Activated naive CD8-positive, alpha-beta T cell (primary cell): ENCODE data around the gene MEGF9.

Experiments
- H3K27ac Mint-ChIP-seq: one replicate; pipeline ENCODE4 v1.8.0; 2021; ENCODE audit warnings: mixed read lengths
- H3K27me3 Mint-ChIP-seq: one replicate; pipeline ENCODE4 v1.8.0; 2021; ENCODE audit warnings: mixed read lengths
- H3K36me3 Mint-ChIP-seq: one replicate; pipeline ENCODE4 v1.8.0; 2021; ENCODE audit warnings: mixed read lengths
- H3K4me1 Mint-ChIP-seq: one replicate; pipeline ENCODE4 v1.8.0; 2021; ENCODE audit warnings: low read depth, mixed read lengths
- H3K4me3 Mint-ChIP-seq: one replicate; pipeline ENCODE4 v1.8.0; 2021; ENCODE audit warnings: mild to moderate bottlenecking, mixed read lengths
- H3K9me3 Mint-ChIP-seq: one replicate; pipeline ENCODE4 v1.8.0; 2021; ENCODE audit warnings: low read depth, mixed read lengths

Gene MEGF9

GRCh38 chr9:120612218-120612617, 102.1 kb downstream of the MEGF9 start:
- Mint-ChIP-seq H3K27me3 (no peaks in the 10 kb centered on the region), H3K27ac (no peak overlapping the region), H3K36me3 (peaks cover 19% of the 10 kb centered on the region), H3K4me1 (no peaks in the 10 kb centered on the region), H3K9me3 (no peaks in the 10 kb centered on the region), H3K4me3 (no peak overlapping the region)

GRCh38 chr9:120611690-120612068, 102.6 kb downstream of the MEGF9 start:
- Mint-ChIP-seq H3K4me1 (no peaks in the 10 kb centered on the region), H3K36me3 (peaks cover 19% of the 10 kb centered on the region), H3K4me3 (no peak overlapping the region), H3K27me3 (no peaks in the 10 kb centered on the region), H3K27ac (no peak overlapping the region), H3K9me3 (no peaks in the 10 kb centered on the region)

- H3K36me3 Mint-ChIP-seq: peaks cover 19% of the 10 kb centered on the region
- H3K27me3 Mint-ChIP-seq: no peaks in the 10 kb centered on the region
- no peaks in the 10 kb centered on the region for H3K9me3 Mint-ChIP-seq
- no peak overlapping the region for H3K4me3 Mint-ChIP-seq
- no peaks in the 10 kb centered on the region for H3K4me1 Mint-ChIP-seq
- H3K27ac Mint-ChIP-seq: no peak overlapping the region
These were observed 103.1 kb downstream of the MEGF9 start for GRCh38 chr9:120610975-120611689.

- H3K4me1 Mint-ChIP-seq: no peaks in the 10 kb centered on the region
- peaks cover 25% of the 10 kb centered on the region for H3K36me3 Mint-ChIP-seq
- H3K4me3 Mint-ChIP-seq: no peak overlapping the region
- H3K9me3 Mint-ChIP-seq: no peaks in the 10 kb centered on the region
- no peak overlapping the region for H3K27ac Mint-ChIP-seq
- no peaks in the 10 kb centered on the region for H3K27me3 Mint-ChIP-seq
These were observed 104.6 kb downstream of the MEGF9 start for GRCh38 chr9:120609636-120610035.

- H3K27me3 Mint-ChIP-seq: no peaks in the 10 kb centered on the region
- H3K4me1 Mint-ChIP-seq: no peaks in the 10 kb centered on the region
- H3K9me3 Mint-ChIP-seq: no peaks in the 10 kb centered on the region
- H3K36me3 Mint-ChIP-seq: peaks cover 25% of the 10 kb centered on the region
- no peak overlapping the region for H3K27ac Mint-ChIP-seq
- H3K4me3 Mint-ChIP-seq: no peak overlapping the region
These were observed 105.8 kb downstream of the MEGF9 start for GRCh38 chr9:120608421-120608820.

- H3K4me1 Mint-ChIP-seq: no peaks in the 10 kb centered on the region
- no peak overlapping the region for H3K4me3 Mint-ChIP-seq
- no peaks in the 10 kb centered on the region for H3K9me3 Mint-ChIP-seq
- H3K27me3 Mint-ChIP-seq: no peaks in the 10 kb centered on the region
- no peak overlapping the region for H3K27ac Mint-ChIP-seq
- peaks cover 13% of the 10 kb centered on the region for H3K36me3 Mint-ChIP-seq
These were observed 110.7 kb downstream of the MEGF9 start for GRCh38 chr9:120603591-120603990.

- Mint-ChIP-seq H3K4me1 (no peaks in the 10 kb centered on the region), H3K4me3 (no peak overlapping the region), H3K27me3 (no peaks in the 10 kb centered on the region)
These were observed 111.3 kb downstream of the MEGF9 start for GRCh38 chr9:120603010-120603409.

GRCh38 chr9:120593955-120594277, 120.4 kb downstream of the MEGF9 start:
- Mint-ChIP-seq H3K4me1 (no peaks in the 10 kb centered on the region), H3K4me3 (no peak overlapping the region)

More at GRCh38 chr9:120603010-120603409, 111.3 kb downstream of the MEGF9 start:
- H3K27ac Mint-ChIP-seq: no peak overlapping the region
- no peaks in the 10 kb centered on the region for H3K9me3 Mint-ChIP-seq
- peaks cover 9% of the 10 kb centered on the region for H3K36me3 Mint-ChIP-seq

GRCh38 chr9:120593250-120593954, 120.9 kb downstream of the MEGF9 start:
- H3K4me3 Mint-ChIP-seq: no peak overlapping the region
- no peaks in the 10 kb centered on the region for H3K27me3 Mint-ChIP-seq
- no peaks in the 10 kb centered on the region for H3K36me3 Mint-ChIP-seq
- H3K27ac Mint-ChIP-seq: no peak overlapping the region
- H3K4me1 Mint-ChIP-seq: no peaks in the 10 kb centered on the region
- no peaks in the 10 kb centered on the region for H3K9me3 Mint-ChIP-seq

More at GRCh38 chr9:120593955-120594277, 120.4 kb downstream of the MEGF9 start:
- Mint-ChIP-seq H3K27me3 (no peaks in the 10 kb centered on the region), H3K27ac (no peak overlapping the region), H3K36me3 (no peaks in the 10 kb centered on the region), H3K9me3 (no peaks in the 10 kb centered on the region)

GRCh38 chr9:120592210-120592609, 122.1 kb downstream of the MEGF9 start:
- H3K27ac Mint-ChIP-seq: no peak overlapping the region
- H3K9me3 Mint-ChIP-seq: no peaks in the 10 kb centered on the region
- H3K36me3 Mint-ChIP-seq: no peaks in the 10 kb centered on the region
- no peak overlapping the region for H3K4me3 Mint-ChIP-seq
- no peaks in the 10 kb centered on the region for H3K27me3 Mint-ChIP-seq
- no peaks in the 10 kb centered on the region for H3K4me1 Mint-ChIP-seq

GRCh38 chr9:120587328-120587727, 126.9 kb downstream of the MEGF9 start:
- no peak overlapping the region for H3K27ac Mint-ChIP-seq
- peaks cover 3% of the 10 kb centered on the region for H3K4me1 Mint-ChIP-seq
- H3K9me3 Mint-ChIP-seq: no peaks in the 10 kb centered on the region
- no peaks in the 10 kb centered on the region for H3K36me3 Mint-ChIP-seq
- no peak overlapping the region for H3K4me3 Mint-ChIP-seq
- no peaks in the 10 kb centered on the region for H3K27me3 Mint-ChIP-seq

GRCh38 chr9:120583958-120584369, 130.3 kb downstream of the MEGF9 start:
- H3K27ac Mint-ChIP-seq: no peak overlapping the region
- no peaks in the 10 kb centered on the region for H3K36me3 Mint-ChIP-seq
- no peak overlapping the region for H3K4me3 Mint-ChIP-seq
- no peaks in the 10 kb centered on the region for H3K27me3 Mint-ChIP-seq
- H3K9me3 Mint-ChIP-seq: no peaks in the 10 kb centered on the region
- peaks cover 29% of the 10 kb centered on the region for H3K4me1 Mint-ChIP-seq

- H3K27me3 Mint-ChIP-seq: no peaks in the 10 kb centered on the region
- peak within 1 kb of the TSS; percentile 92 for H3K27ac Mint-ChIP-seq
- peak within 1 kb of the TSS; percentile 95 for H3K4me3 Mint-ChIP-seq
- H3K4me1 Mint-ChIP-seq: peaks cover 59% of the 10 kb centered on the region
- no peaks in the 10 kb centered on the region for H3K9me3 Mint-ChIP-seq
- no peaks in the 10 kb centered on the region for H3K36me3 Mint-ChIP-seq
These were observed 134.0 kb downstream of the MEGF9 start, which contains the start of gene CDK5RAP2 for GRCh38 chr9:120580051-120580896. Gene CDK5RAP2 (minus strand): TSS chr9:120580167. CDS start chr9:120579978, 189 bp downstream.

GRCh38 chr9:120579139-120580050, 134.9 kb downstream of the MEGF9 start:
- no peaks in the 10 kb centered on the region for H3K9me3 Mint-ChIP-seq
- no peaks in the 10 kb centered on the region for H3K36me3 Mint-ChIP-seq
- H3K4me1 Mint-ChIP-seq: peaks cover 57% of the 10 kb centered on the region
- no peaks in the 10 kb centered on the region for H3K27me3 Mint-ChIP-seq
- peak overlapping the region; percentile 92 for H3K27ac Mint-ChIP-seq
- peak overlapping the region; percentile 95 for H3K4me3 Mint-ChIP-seq
